BJ (cell line): ENCODE data around the gene YIF1B. TPM values are rescaled to one million over a fixed set of nuclear protein-coding genes. Genes with fewer than 3 reads are reported as not detected.

Experiments used
- CTCF ChIA-PET: fragments of 350-600 bp; formaldehyde crosslinking; extraction: SDS; loops from one replicate; lab custom pipeline; 2021; ENCODE audit warnings: antibody characterized with exemption, inconsistent platforms; lab: Yijun Ruan, JAX
- POLR2A ChIA-PET: fragments of 300-600 bp; sonication (Branson Sonifier 250); formaldehyde crosslinking; extraction: SDS; loops from one replicate; lab custom pipeline; 2021; ENCODE audit warnings: antibody characterized with exemption; lab: Charles Lee
- DNase-seq: peaks from one replicate; pipeline ENCODE4 v3.0.0-alpha.2; 2011; ENCODE audit warnings: low read depth
- H3K27me3 ChIP-seq: 2 replicates; pipeline ENCODE4 v1.6.0; 2011; ENCODE audit warnings: low read length; ENCODE audit not compliant: control insufficient read depth, insufficient read depth
- H3K36me3 ChIP-seq: 2 replicates; pipeline ENCODE4 v1.5.1; 2011; ENCODE audit warnings: low read length; ENCODE audit not compliant: control insufficient read depth, insufficient read depth
- H3K4me3 ChIP-seq: 2 replicates; pipeline ENCODE4 v1.5.1; 2011; ENCODE audit warnings: low read depth, mild to moderate bottlenecking, control low read depth, low read length
- polyA plus RNA-seq: library from polyadenylated mRNA; depleted of rRNA; stranded (reverse); fragments of >200 nt; gene quantifications from 2 replicates; pipeline ENCODE4 v1.2.3, GENCODE V29; 2011
- TF ChIP-seq, protein P1 (sequence below): IDR thresholded peaks from 2 replicates; pipeline ENCODE4 v1.5.1; 2011; ENCODE audit warnings: low read depth, mild to moderate bottlenecking, control low read depth, inconsistent platforms, low read length, moderate library complexity; ENCODE audit not compliant: insufficient read depth

YIF1B gene
- polyA plus RNA-seq, 1 experiment, result 211 TPM

- no peak for DNase-seq
- TF ChIP-seq, protein P1, sequence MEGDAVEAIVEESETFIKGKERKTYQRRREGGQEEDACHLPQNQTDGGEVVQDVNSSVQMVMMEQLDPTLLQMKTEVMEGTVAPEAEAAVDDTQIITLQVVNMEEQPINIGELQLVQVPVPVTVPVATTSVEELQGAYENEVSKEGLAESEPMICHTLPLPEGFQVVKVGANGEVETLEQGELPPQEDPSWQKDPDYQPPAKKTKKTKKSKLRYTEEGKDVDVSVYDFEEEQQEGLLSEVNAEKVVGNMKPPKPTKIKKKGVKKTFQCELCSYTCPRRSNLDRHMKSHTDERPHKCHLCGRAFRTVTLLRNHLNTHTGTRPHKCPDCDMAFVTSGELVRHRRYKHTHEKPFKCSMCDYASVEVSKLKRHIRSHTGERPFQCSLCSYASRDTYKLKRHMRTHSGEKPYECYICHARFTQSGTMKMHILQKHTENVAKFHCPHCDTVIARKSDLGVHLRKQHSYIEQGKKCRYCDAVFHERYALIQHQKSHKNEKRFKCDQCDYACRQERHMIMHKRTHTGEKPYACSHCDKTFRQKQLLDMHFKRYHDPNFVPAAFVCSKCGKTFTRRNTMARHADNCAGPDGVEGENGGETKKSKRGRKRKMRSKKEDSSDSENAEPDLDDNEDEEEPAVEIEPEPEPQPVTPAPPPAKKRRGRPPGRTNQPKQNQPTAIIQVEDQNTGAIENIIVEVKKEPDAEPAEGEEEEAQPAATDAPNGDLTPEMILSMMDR, result no peak
- Histone ChIP-seq H3K4me3 (no peak overlapping the region), H3K27me3 (no peaks in the 10 kb centered on the region), H3K36me3 (no peaks in the 10 kb centered on the region)
- ChIA-PET CTCF (interaction anchor here (5.8 kb wide), 1 partner anchor 73 kb away, joined by 37 read pairs; no protein-coding TSS in a partner anchor), POLR2A (interaction anchor here (0.6 kb wide), 1 partner anchor 97 kb away, joined by 8 read pairs; no protein-coding TSS in a partner anchor)
These were observed 1.4 kb upstream of the YIF1B start for GRCh38 chr19:38317104-38317612.

GRCh38 chr19:38316477-38317067 is 825 bp upstream of the YIF1B start:
- POLR2A ChIA-PET, result interaction anchor here (0.6 kb wide), 1 partner anchor 97 kb away, joined by 8 read pairs; no protein-coding TSS in a partner anchor
- no peaks in the 10 kb centered on the region for H3K27me3 ChIP-seq
- CTCF ChIA-PET, result no interaction called here
- H3K36me3 ChIP-seq, result no peaks in the 10 kb centered on the region
- no peak for DNase-seq
- peak overlapping the region; percentile 35 for H3K4me3 ChIP-seq
- TF ChIP-seq, protein P1, result no peak

DNA sequence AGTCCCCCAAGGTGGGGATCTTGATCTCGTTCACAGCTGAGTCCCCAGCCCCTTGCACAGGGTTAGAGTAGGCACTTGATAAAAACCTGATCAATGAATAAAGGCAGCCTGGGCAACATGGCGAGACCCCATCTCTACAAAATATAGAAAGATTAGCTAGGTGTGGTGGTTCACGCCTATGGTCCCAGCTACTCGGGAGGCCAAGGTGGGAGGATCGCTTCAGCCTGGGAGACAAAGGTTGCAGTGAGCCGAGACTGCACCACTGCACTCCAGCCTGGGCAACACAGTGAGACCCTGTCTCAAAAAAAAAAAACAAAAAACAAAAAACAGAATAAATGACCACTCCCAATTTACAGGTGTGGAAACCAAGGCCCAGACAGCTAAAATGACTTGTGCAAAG is 4.8 kb downstream of the YIF1B start:
- no peak for DNase-seq
- TF ChIP-seq, protein P1, result no peak
- Histone ChIP-seq H3K4me3 (no peak overlapping the region), H3K36me3 (peaks cover 8% of the 10 kb centered on the region), H3K27me3 (no peaks in the 10 kb centered on the region)
- ChIA-PET POLR2A (no interaction called here), CTCF (interaction anchor here (1.4 kb wide), 1 partner anchor 92 kb away, joined by 4 read pairs; the partner anchor contains the start of gene FAM98C)

DNA sequence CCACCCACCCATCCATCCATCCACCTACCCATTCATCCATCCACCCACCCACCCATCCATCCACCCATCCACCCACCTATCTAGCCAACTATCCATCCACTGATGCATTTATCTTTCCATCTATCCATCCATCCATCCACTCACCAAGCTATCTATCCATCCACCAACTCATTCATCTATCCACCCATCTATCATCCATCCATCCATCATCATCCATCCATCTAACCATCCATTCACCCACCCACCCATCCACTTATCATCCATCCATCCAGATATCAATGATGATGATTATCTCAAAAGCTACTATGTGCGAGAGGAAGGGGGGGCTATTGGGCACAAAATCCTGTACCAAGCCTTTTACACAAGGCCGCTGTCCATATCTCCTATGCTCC is 5.5 kb downstream of the YIF1B start:
- Histone ChIP-seq H3K27me3 (no peaks in the 10 kb centered on the region), H3K36me3 (peaks cover 8% of the 10 kb centered on the region), H3K4me3 (no peak overlapping the region)
- ChIA-PET CTCF (interaction anchor here (1.4 kb wide), 1 partner anchor 93 kb away, joined by 4 read pairs; the partner anchor contains the start of gene FAM98C), POLR2A (no interaction called here)
- TF ChIP-seq, protein P1, result no peak
- DNase-seq, result no peak

- CTCF ChIA-PET, result interaction anchor here (1.0 to 1.4 kb wide), 2 partner anchors 66 to 93 kb away, joined by 3 to 4 read pairs; partner anchors contain the start of gene FAM98C
- H3K4me3 ChIP-seq, result no peak overlapping the region
- no peak for DNase-seq
- H3K36me3 ChIP-seq, result peaks cover 8% of the 10 kb centered on the region
- TF ChIP-seq, protein P1, result no peak
- H3K27me3 ChIP-seq, result no peaks in the 10 kb centered on the region
- POLR2A ChIA-PET, result no interaction called here
These were observed 6.0 kb downstream of the YIF1B start for GRCh38 chr19:38309615-38310278.
